ENCODE measurements around the gene CYBC1. TPM values are rescaled to one million over a fixed set of nuclear protein-coding genes. Genes with fewer than 3 reads are reported as not detected.

CYBC1 gene
- total and polyA plus RNA-seq, 2 of the 4 experiments (the other 2 are of a cell fraction) = 75.1 to 76.7 TPM

GRCh38 chr17:82435601-82436583, 14.7 kb downstream of the CYBC1 start (continued):
- TF ChIP-seq CEBPB (IDR thresholded peaks at IDR 0.05; ENCODE audit: low read depth, low read length) (no peak), BHLHE40 (IDR thresholded peaks at IDR 0.05; ENCODE audit: low read depth, low read length) (no peak)

DNA sequence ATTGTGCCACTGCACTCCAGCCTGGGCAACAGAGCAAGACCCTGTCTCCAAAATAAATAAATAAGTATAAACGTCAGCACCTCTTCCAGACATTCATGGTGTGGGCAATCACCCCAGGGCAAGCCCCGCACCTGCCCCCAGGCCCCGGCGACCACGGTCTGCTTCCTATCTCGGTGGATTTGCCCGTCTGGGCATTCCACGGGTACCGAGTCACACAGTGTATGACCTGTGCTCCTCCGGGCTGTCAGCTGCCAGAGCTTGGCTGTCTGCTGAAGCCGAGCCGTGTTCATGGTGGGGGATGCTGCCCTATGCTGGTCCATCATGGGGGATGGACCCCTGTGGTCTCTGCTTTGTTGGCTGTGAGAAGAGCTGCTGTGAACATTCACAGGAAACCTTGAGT, 15.4 kb downstream of the CYBC1 start:
- no peak overlapping the region for H4K8ac ChIP-seq (ENCODE audit: low read depth in 2 of 2, low read length in 2 of 2)
- BruUV-seq (replicated peaks) = no TSS peak
- peaks cover 3% of the 10 kb centered on the region for H3K4me1 ChIP-seq (ENCODE audit: control insufficient read depth, insufficient read depth, low read length)
- H2BK5ac ChIP-seq (ENCODE audit: low read depth, low read length, poor library complexity, severe bottlenecking) = no peak overlapping the region
- H3K9me3 ChIP-seq (ENCODE audit: control insufficient read depth, insufficient read depth, low read length) = no peaks in the 10 kb centered on the region
- H2BK15ac ChIP-seq (ENCODE audit: low read depth, low read length) = no peak overlapping the region
- intact Hi-C loops (cut with micrococcal nuclease) = no loop called here
- POLR2A ChIA-PET (ENCODE audit: unreplicated experiment) = no interaction called here
- H3K18ac ChIP-seq (ENCODE audit: low read depth, low read length) = no peak overlapping the region
- no peak overlapping the region for H3K4ac ChIP-seq (ENCODE audit: low read depth, low read length)
- H3K14ac ChIP-seq (replicated peaks; ENCODE audit: low read depth, low read length) = no peak overlapping the region
- no peak overlapping the region for H3K9ac ChIP-seq (ENCODE audit: low read depth, low read length)
- TF ChIP-seq MAZ (IDR thresholded peaks at IDR 0.05; ENCODE audit: borderline replicate concordance, low read depth, low read length) (no peak), SMC3 (IDR thresholded peaks at IDR 0.05; ENCODE audit: low read depth, low read length) (no peak), RCOR1 (IDR thresholded peaks at IDR 0.05; ENCODE audit: insufficient replicate concordance, low read length) (peak; percentile 67), CEBPB (IDR thresholded peaks at IDR 0.05; ENCODE audit: low read depth, low read length) (no peak), RAD21 (IDR thresholded peaks at IDR 0.05; ENCODE audit: low read length) (no peak), FOS (IDR thresholded peaks at IDR 0.05; ENCODE audit: low read depth, low read length) (no peak), MAFK (IDR thresholded peaks at IDR 0.05; ENCODE audit: low read depth, low read length) (no peak)
- H4K20me1 ChIP-seq (ENCODE audit: insufficient read depth, low read length) = no peaks in the 10 kb centered on the region
- peaks cover 2% of the 10 kb centered on the region for H3K36me3 ChIP-seq (ENCODE audit: control insufficient read depth, insufficient read depth, low read length)
- H2AFZ ChIP-seq (replicated peaks; ENCODE audit: low read length, poor library complexity) = no peak overlapping the region
- H2BK20ac ChIP-seq (ENCODE audit: low read depth, low read length) = no peak overlapping the region
- DNase-seq (peak; percentile 32), ATAC-seq (ENCODE audit: low read depth) (peak; percentile 66)
- H3K23ac ChIP-seq (ENCODE audit: low read depth, low read length) = no peak overlapping the region
- no peak overlapping the region for H3K56ac ChIP-seq (ENCODE audit: extremely low read depth, insufficient read depth, low read length)
- H2BK120ac ChIP-seq (ENCODE audit: low read depth, low read length) = no peak overlapping the region
- H3K79me1 ChIP-seq (ENCODE audit: low read depth in 1 of 2, low read length in 2 of 2) = no peaks in the 10 kb centered on the region
- no peak overlapping the region for H4K5ac ChIP-seq (ENCODE audit: low read depth, low read length)
- H3K4me3 ChIP-seq (ENCODE audit: insufficient read depth, low read depth, low read length) = no peak overlapping the region
- H2AK9ac ChIP-seq (replicated peaks; ENCODE audit: low read depth, low read length, poor library complexity) = peak overlapping the region; percentile 72
- CTCF ChIA-PET = no interaction called here
- WGBS, 2 experiments (ENCODE audit: extremely low coverage in 2 of 2, insufficient read length in 1 of 2) = 66% methylated on average over 6 of the region's 12 CpGs; no CpG with 5 or more reads in 1 of the 2 experiments
- no peak overlapping the region for H3K27ac ChIP-seq (ENCODE audit: insufficient read depth, low read length)
- in situ Hi-C loops (cut with MboI; ENCODE audit: low sequenced_read_pairs) = no loop called here
- no peaks in the 10 kb centered on the region for H3K27me3 ChIP-seq (ENCODE audit: control insufficient read depth, insufficient read depth, low read length)
- no peaks in the 10 kb centered on the region for H3K9me1 ChIP-seq (ENCODE audit: insufficient read depth, low read length)
- no peak overlapping the region for H4K91ac ChIP-seq (ENCODE audit: insufficient read depth, low read depth, low read length)
- dilution Hi-C loops (cut with HindIII; ENCODE audit: low sequenced_read_pairs, unreplicated experiment) = no loop called here
- H3K4me2 ChIP-seq (ENCODE audit: low read depth, low read length) = no peak overlapping the region
- no peak overlapping the region for H2AK5ac ChIP-seq (ENCODE audit: low read depth, low read length)

Data from IMR-90 (cell line).